Fibroblast of lung (primary cell): Measurements from ENCODE around the gene HSD17B12.

ENCODE experiments used
- EZH2 ChIP-seq: IDR thresholded peaks from 2 replicates; pipeline ENCODE4 v1.5.1; 2012; ENCODE audit warnings: low read length, control low read depth, mild to moderate bottlenecking; ENCODE audit errors: missing control alignments
- TF ChIP-seq, protein P1 (sequence below), 2 donors: IDR thresholded peaks in 1 of 2; conservative IDR thresholded peaks in 1 of 2; 1 replicate in 1 of 2; 2 replicates in 1 of 2; pipeline ENCODE4 v1.5.1; 2011 to 2012; ENCODE audit warnings: low read length in 2 of 2, control low read depth in 1 of 2, inconsistent platforms in 1 of 2, low read depth in 1 of 2, mild to moderate bottlenecking in 1 of 2

- TF ChIP-seq, protein P1, sequence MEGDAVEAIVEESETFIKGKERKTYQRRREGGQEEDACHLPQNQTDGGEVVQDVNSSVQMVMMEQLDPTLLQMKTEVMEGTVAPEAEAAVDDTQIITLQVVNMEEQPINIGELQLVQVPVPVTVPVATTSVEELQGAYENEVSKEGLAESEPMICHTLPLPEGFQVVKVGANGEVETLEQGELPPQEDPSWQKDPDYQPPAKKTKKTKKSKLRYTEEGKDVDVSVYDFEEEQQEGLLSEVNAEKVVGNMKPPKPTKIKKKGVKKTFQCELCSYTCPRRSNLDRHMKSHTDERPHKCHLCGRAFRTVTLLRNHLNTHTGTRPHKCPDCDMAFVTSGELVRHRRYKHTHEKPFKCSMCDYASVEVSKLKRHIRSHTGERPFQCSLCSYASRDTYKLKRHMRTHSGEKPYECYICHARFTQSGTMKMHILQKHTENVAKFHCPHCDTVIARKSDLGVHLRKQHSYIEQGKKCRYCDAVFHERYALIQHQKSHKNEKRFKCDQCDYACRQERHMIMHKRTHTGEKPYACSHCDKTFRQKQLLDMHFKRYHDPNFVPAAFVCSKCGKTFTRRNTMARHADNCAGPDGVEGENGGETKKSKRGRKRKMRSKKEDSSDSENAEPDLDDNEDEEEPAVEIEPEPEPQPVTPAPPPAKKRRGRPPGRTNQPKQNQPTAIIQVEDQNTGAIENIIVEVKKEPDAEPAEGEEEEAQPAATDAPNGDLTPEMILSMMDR (conservative IDR thresholded peaks at IDR 0.05 in 1 of 2, IDR thresholded peaks at IDR 0.05 in 1 of 2; ENCODE audit: low read depth in 1 of 2, low read length in 2 of 2) = no peak
- TF ChIP-seq EZH2 = no peak
Measured at GRCh38 chr11:43751726-43752125, 71.2 kb downstream of the HSD17B12 start.
